HepG2 (cell line): ENCODE measurements around the gene SNX9. TPM values are rescaled to one million over a fixed set of nuclear protein-coding genes. Genes with fewer than 3 reads are reported as not detected.

Source experiments
- GTF2F1 ChIP-seq: fragments of 150-350 bp; IDR thresholded peaks from 2 replicates; pipeline ENCODE4 v1.6.1; 2014; ENCODE audit warnings: low read length
- HMG20A ChIP-seq: IDR thresholded peaks from 2 replicates; pipeline ENCODE4 v1.6.1; 2016; ENCODE audit warnings: borderline replicate concordance
- MAFG ChIP-seq: sonication (generic); formaldehyde crosslinking; IDR thresholded peaks from 2 replicates; pipeline ENCODE4 v1.5.1; 2020; ENCODE audit warnings: mild to moderate bottlenecking, missing genetic modification reagents
- NBN ChIP-seq: fragments of 450-650 bp; conservative IDR thresholded peaks from 2 replicates; pipeline ENCODE4 v1.6.1; 2017
- PAF1 ChIP-seq: IDR thresholded peaks from 2 replicates; pipeline ENCODE4 v1.6.1; 2016; ENCODE audit warnings: missing genetic modification reagents, missing compliant biosample characterization
- REPIN1 ChIP-seq: sonication (generic); formaldehyde crosslinking; IDR thresholded peaks from 2 replicates; pipeline ENCODE4 v1.8.0; 2022; ENCODE audit warnings: missing genetic modification reagents, low read depth, mild to moderate bottlenecking, borderline replicate concordance
- SNAPC2 ChIP-seq: sonication (generic); formaldehyde crosslinking; IDR thresholded peaks from 2 replicates; pipeline ENCODE4 v1.8.1; 2022; ENCODE audit warnings: mild to moderate bottlenecking, missing genetic modification reagents
- TCF7L2 ChIP-seq: IDR thresholded peaks from 2 replicates; pipeline ENCODE4 v1.6.1; 2011; ENCODE audit warnings: mild to moderate bottlenecking, low read depth, low read length, moderate library complexity
- ZBTB37 ChIP-seq: sonication (generic); formaldehyde crosslinking; IDR thresholded peaks from 2 replicates; pipeline ENCODE4 v1.4.0; 2020; ENCODE audit warnings: mild to moderate bottlenecking, missing genetic modification reagents
- ZGPAT ChIP-seq: IDR thresholded peaks from 2 replicates; pipeline ENCODE4 v1.6.1; 2016; ENCODE audit warnings: mild to moderate bottlenecking
- ZNF253 ChIP-seq: sonication (generic); formaldehyde crosslinking; IDR thresholded peaks from 2 replicates; pipeline ENCODE4 v1.8.0; 2022; ENCODE audit warnings: mild to moderate bottlenecking, missing genetic modification reagents, borderline replicate concordance
- ZNF407 ChIP-seq: sonication (generic); formaldehyde crosslinking; IDR thresholded peaks from one replicate; pipeline ENCODE4 v1.5.1; 2020; ENCODE audit warnings: mild to moderate bottlenecking, missing genetic modification reagents; ENCODE audit errors: not compliant biosample characterization
- polyA plus RNA-seq, 8 experiments: library from polyadenylated mRNA; depleted of rRNA in 3 of 8; stranded (reverse) in 7 of 8; unstranded in 1 of 8; fragments of >200 nt; fragmentation: Illumina TruSeq in 4 of 8; extraction: Trizol in 4 of 8; gene quantifications; 2 replicates each; pipeline versions ENCODE4 v1.2.1 to v1.2.3, GENCODE V29; 2011 to 2016; ENCODE audit warnings: low read depth in 4 of 8, missing spikeins in 1 of 8, mixed read lengths in 1 of 8; ENCODE audit not compliant: insufficient read depth in 1 of 8
- total RNA-seq, 5 experiments: library from RNA; depleted of rRNA; stranded (reverse); fragments of >200 nt; fragmentation: Illumina TruSeq; extraction: Trizol; gene quantifications; 2 replicates each; pipeline ENCODE4 v1.2.3, GENCODE V29; 2016; ENCODE audit warnings: low read depth in 1 of 5
- TF ChIP-seq, protein P1 (sequence below): sonication (generic); formaldehyde crosslinking; conservative IDR thresholded peaks from 2 replicates; pipeline ENCODE4 v1.4.0; 2020; ENCODE audit warnings: missing genetic modification reagents
- TF ChIP-seq, protein P2 (sequence below): sonication (generic); formaldehyde crosslinking; conservative IDR thresholded peaks from 2 replicates; pipeline ENCODE4 v1.8.1; 2023; ENCODE audit warnings: missing genetic modification reagents

Gene SNX9
- total and polyA plus RNA-seq, 2 of the 13 experiments (the other 11 are each of a cell fraction or from before 2014, with no cell fraction given) = 21.9 to 36.0 TPM

DNA sequence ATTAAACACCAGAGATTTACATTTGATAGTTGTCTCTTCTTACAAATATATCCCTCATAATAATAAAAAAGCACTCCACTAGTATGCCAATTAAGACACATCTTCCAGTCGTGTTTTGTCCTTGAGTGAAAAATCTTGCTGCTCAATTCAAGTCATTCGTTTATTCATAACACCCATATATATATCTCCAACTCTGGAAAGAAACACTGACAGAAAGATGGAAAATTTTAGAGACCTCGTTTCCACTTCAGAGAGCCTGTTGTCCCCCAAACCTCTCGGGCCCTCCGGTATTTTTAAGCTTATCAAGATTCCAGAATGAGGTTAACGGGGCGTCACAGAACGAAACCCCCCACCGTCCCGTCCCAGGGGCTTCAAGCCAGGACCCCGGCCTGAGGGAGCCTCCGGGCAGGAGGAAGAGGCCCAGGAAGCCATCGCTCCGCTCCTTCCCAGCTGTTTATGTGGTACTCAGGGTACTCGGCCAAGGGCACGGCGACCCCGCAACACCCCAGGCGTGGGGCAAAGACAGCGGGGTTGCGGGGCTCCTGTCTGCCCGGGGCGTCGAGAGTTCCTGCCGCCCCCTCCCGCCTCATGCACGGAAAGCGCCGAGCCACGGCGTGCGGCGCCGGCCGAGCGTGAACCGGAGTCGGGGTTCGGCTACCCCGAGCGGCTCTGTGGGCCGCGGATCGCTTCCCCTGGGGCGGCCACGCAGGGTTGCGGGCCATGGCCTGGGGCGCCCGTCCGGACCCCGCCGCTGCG is 623 bp upstream of the SNX9 start (continued):
- TF ChIP-seq ZBTB37 (CRISPR knock-in tag) = no peak
- 0 out of 2 replicates have a peak, but pooled peaks have one; percentile 9 for TF ChIP-seq SNAPC2
- no peak for TF ChIP-seq ZNF253 (CRISPR knock-in tag)
- no peak for TF ChIP-seq NBN
- no peak for TF ChIP-seq ZNF407
- TF ChIP-seq, protein P1, sequence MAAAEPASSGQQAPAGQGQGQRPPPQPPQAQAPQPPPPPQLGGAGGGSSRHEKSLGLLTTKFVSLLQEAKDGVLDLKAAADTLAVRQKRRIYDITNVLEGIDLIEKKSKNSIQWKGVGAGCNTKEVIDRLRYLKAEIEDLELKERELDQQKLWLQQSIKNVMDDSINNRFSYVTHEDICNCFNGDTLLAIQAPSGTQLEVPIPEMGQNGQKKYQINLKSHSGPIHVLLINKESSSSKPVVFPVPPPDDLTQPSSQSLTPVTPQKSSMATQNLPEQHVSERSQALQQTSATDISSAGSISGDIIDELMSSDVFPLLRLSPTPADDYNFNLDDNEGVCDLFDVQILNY (CRISPR knock-in tag) = no peak
- no peak for TF ChIP-seq GTF2F1
- no peak for TF ChIP-seq MAFG (CRISPR knock-in tag)
- TF ChIP-seq PAF1 (CRISPR knock-in tag) = no peak
- no peak for TF ChIP-seq REPIN1 (CRISPR knock-in tag)
- TF ChIP-seq TCF7L2 = no peak
- TF ChIP-seq, protein P2, sequence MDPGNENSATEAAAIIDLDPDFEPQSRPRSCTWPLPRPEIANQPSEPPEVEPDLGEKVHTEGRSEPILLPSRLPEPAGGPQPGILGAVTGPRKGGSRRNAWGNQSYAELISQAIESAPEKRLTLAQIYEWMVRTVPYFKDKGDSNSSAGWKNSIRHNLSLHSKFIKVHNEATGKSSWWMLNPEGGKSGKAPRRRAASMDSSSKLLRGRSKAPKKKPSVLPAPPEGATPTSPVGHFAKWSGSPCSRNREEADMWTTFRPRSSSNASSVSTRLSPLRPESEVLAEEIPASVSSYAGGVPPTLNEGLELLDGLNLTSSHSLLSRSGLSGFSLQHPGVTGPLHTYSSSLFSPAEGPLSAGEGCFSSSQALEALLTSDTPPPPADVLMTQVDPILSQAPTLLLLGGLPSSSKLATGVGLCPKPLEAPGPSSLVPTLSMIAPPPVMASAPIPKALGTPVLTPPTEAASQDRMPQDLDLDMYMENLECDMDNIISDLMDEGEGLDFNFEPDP = no peak
- TF ChIP-seq HMG20A = no peak
- peak; percentile 20; the same call in 1 of the 2 replicates for TF ChIP-seq ZGPAT (CRISPR knock-in tag)
